ENCODE data around the gene MYH14. TPM values are rescaled to one million over a fixed set of nuclear protein-coding genes. Genes with fewer than 3 reads are reported as not detected.

Gene MYH14
- polyA plus RNA-seq, 1 donor from 2014 or later, result not detected

DNA sequence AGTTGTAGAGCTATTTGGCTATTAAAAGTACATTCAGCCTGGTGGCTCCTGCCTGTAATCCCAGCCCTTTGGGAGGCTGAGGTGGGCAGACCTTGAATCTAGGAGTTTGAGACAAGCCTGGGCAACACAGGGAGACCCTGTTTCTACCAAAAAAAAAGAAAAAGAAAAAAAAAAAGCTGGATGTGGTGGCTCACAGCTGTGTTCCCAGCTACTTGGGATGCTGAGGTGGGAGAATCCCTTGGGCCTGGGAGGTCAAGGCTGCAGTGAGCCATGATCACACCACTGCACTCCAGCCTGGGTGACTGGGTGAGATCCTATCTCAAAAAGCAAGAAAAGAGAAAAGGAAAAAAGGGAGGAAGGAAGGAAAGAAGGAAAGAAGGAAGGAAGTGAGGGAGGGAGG, 30.7 kb upstream of the MYH14 start:
- no peak overlapping the region for H3K27ac ChIP-seq (ENCODE audit: low read length)
- no peak overlapping the region for H3K4me2 ChIP-seq (ENCODE audit: low read length)
- no peaks in the 10 kb centered on the region for H3K27me3 ChIP-seq (ENCODE audit: insufficient read depth, low read depth, low read length)
- H4K20me1 ChIP-seq (ENCODE audit: insufficient read depth), result no peaks in the 10 kb centered on the region
- TF ChIP-seq TAF1 (IDR thresholded peaks at IDR 0.05; ENCODE audit: low read depth) (no peak), POLR2AphosphoS5 (IDR thresholded peaks at IDR 0.05) (no peak), MXI1 (conservative IDR thresholded peaks at IDR 0.05; ENCODE audit: poor library complexity, severe bottlenecking) (no peak)
- no peaks in the 10 kb centered on the region for H3K9me3 ChIP-seq (ENCODE audit: low read length)
- H3K79me2 ChIP-seq (replicated peaks; ENCODE audit: insufficient read depth, low read length), result no peaks in the 10 kb centered on the region
- H3K36me3 ChIP-seq (ENCODE audit: insufficient read depth, low read length), result no peaks in the 10 kb centered on the region
- H2AFZ ChIP-seq (ENCODE audit: low read depth, low read length), result no peak overlapping the region
- no peaks in the 10 kb centered on the region for H3K9me2 ChIP-seq (ENCODE audit: insufficient read depth, low read length)
- no peak overlapping the region for H3K9ac ChIP-seq (ENCODE audit: low read length)
- H3F3A ChIP-seq (ENCODE audit: insufficient read depth, low read length, poor library complexity, severe bottlenecking), result no peaks in the 10 kb centered on the region
- no peak overlapping the region for H3K4me3 ChIP-seq (ENCODE audit: low read length)

DNA sequence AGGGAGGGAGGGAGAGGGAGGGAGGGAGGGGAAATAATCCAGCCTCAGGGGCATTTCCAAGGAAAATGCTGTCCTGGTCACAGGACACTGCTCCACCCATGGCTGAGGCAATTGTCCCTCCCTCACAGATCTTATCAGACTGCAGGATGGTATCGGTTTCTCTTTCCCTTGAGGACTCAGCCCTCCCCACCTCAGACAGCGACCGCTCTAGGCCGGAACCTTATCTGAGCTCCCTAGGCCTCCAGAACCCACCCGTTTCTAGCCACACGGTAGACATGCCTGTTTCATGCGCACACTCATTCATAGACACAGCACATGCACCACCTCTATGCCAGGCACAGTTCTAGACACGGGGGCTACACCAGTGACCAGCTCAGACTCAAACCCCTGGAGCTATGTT, 30.3 kb upstream of the MYH14 start:
- H4K20me1 ChIP-seq (ENCODE audit: insufficient read depth), result no peaks in the 10 kb centered on the region
- H3F3A ChIP-seq (ENCODE audit: insufficient read depth, low read length, poor library complexity, severe bottlenecking), result no peaks in the 10 kb centered on the region
- no peaks in the 10 kb centered on the region for H3K27me3 ChIP-seq (ENCODE audit: insufficient read depth, low read depth, low read length)
- H3K9me2 ChIP-seq (ENCODE audit: insufficient read depth, low read length), result no peaks in the 10 kb centered on the region
- H3K4me3 ChIP-seq (ENCODE audit: low read length), result no peak overlapping the region
- no peak overlapping the region for H3K27ac ChIP-seq (ENCODE audit: low read length)
- no peak overlapping the region for H2AFZ ChIP-seq (ENCODE audit: low read depth, low read length)
- H3K79me2 ChIP-seq (replicated peaks; ENCODE audit: insufficient read depth, low read length), result no peaks in the 10 kb centered on the region
- no peaks in the 10 kb centered on the region for H3K36me3 ChIP-seq (ENCODE audit: insufficient read depth, low read length)
- H3K9me3 ChIP-seq (ENCODE audit: low read length), result no peaks in the 10 kb centered on the region
- H3K9ac ChIP-seq (ENCODE audit: low read length), result no peak overlapping the region
- TF ChIP-seq POLR2AphosphoS5 (IDR thresholded peaks at IDR 0.05) (no peak), TAF1 (IDR thresholded peaks at IDR 0.05; ENCODE audit: low read depth) (no peak), RAD21 (conservative IDR thresholded peaks at IDR 0.05) (no peak), EZH2 (IDR thresholded peaks at IDR 0.05; ENCODE audit: borderline replicate concordance, insufficient read depth, low read length, poor library complexity, severe bottlenecking) (no peak), MXI1 (conservative IDR thresholded peaks at IDR 0.05; ENCODE audit: poor library complexity, severe bottlenecking) (no peak), EP300 (conservative IDR thresholded peaks at IDR 0.05; ENCODE audit: poor library complexity, severe bottlenecking) (no peak), SMC3 (conservative IDR thresholded peaks at IDR 0.05; ENCODE audit: poor library complexity) (no peak)
- TF ChIP-seq, protein P1, sequence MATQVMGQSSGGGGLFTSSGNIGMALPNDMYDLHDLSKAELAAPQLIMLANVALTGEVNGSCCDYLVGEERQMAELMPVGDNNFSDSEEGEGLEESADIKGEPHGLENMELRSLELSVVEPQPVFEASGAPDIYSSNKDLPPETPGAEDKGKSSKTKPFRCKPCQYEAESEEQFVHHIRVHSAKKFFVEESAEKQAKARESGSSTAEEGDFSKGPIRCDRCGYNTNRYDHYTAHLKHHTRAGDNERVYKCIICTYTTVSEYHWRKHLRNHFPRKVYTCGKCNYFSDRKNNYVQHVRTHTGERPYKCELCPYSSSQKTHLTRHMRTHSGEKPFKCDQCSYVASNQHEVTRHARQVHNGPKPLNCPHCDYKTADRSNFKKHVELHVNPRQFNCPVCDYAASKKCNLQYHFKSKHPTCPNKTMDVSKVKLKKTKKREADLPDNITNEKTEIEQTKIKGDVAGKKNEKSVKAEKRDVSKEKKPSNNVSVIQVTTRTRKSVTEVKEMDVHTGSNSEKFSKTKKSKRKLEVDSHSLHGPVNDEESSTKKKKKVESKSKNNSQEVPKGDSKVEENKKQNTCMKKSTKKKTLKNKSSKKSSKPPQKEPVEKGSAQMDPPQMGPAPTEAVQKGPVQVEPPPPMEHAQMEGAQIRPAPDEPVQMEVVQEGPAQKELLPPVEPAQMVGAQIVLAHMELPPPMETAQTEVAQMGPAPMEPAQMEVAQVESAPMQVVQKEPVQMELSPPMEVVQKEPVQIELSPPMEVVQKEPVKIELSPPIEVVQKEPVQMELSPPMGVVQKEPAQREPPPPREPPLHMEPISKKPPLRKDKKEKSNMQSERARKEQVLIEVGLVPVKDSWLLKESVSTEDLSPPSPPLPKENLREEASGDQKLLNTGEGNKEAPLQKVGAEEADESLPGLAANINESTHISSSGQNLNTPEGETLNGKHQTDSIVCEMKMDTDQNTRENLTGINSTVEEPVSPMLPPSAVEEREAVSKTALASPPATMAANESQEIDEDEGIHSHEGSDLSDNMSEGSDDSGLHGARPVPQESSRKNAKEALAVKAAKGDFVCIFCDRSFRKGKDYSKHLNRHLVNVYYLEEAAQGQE (IDR thresholded peaks at IDR 0.05; ENCODE audit: borderline replicate concordance), result no peak
- TF ChIP-seq, protein P2, sequence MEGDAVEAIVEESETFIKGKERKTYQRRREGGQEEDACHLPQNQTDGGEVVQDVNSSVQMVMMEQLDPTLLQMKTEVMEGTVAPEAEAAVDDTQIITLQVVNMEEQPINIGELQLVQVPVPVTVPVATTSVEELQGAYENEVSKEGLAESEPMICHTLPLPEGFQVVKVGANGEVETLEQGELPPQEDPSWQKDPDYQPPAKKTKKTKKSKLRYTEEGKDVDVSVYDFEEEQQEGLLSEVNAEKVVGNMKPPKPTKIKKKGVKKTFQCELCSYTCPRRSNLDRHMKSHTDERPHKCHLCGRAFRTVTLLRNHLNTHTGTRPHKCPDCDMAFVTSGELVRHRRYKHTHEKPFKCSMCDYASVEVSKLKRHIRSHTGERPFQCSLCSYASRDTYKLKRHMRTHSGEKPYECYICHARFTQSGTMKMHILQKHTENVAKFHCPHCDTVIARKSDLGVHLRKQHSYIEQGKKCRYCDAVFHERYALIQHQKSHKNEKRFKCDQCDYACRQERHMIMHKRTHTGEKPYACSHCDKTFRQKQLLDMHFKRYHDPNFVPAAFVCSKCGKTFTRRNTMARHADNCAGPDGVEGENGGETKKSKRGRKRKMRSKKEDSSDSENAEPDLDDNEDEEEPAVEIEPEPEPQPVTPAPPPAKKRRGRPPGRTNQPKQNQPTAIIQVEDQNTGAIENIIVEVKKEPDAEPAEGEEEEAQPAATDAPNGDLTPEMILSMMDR (IDR thresholded peaks at IDR 0.05; ENCODE audit: poor library complexity, severe bottlenecking), result no peak
- H3K4me2 ChIP-seq (ENCODE audit: low read length), result no peak overlapping the region
